Osteocyte (in vitro differentiated cells): ENCODE data around the gene GJB2. TPM values are rescaled to one million over a fixed set of nuclear protein-coding genes. Genes with fewer than 3 reads are reported as not detected.
A peak's percentile ranks its signal among the peaks of the same experiment; 100 is the strongest.
"Not testable (repeated sequence)": the region's sequence is repeated elsewhere in the genome, so short reads cannot be mapped to it uniquely, and the experiment has no call there.

Source experiments
- DNase-seq: peaks from one replicate; pipeline ENCODE4 v3.0.0; 2021; ENCODE audit warnings: mixed read lengths; ENCODE audit not compliant: unreplicated experiment; ENCODE audit errors: extremely low spot score
- H3K27ac Mint-ChIP-seq: one replicate; pipeline ENCODE4 v1.8.0; 2021; ENCODE audit warnings: mild to moderate bottlenecking, mixed read lengths; ENCODE audit not compliant: unreplicated experiment
- H3K27me3 Mint-ChIP-seq: one replicate; pipeline ENCODE4 v1.8.0; 2021; ENCODE audit warnings: mixed read lengths; ENCODE audit not compliant: unreplicated experiment
- H3K36me3 Mint-ChIP-seq: one replicate; pipeline ENCODE4 v1.8.0; 2021; ENCODE audit warnings: mixed read lengths; ENCODE audit not compliant: unreplicated experiment
- H3K4me1 Mint-ChIP-seq: one replicate; pipeline ENCODE4 v1.8.0; 2021; ENCODE audit warnings: mixed read lengths; ENCODE audit not compliant: unreplicated experiment
- H3K4me3 Mint-ChIP-seq: one replicate; pipeline ENCODE4 v1.8.0; 2021; ENCODE audit warnings: mild to moderate bottlenecking, moderate library complexity, mixed read lengths; ENCODE audit not compliant: unreplicated experiment
- H3K9me3 Mint-ChIP-seq: one replicate; pipeline ENCODE4 v1.8.0; 2021; ENCODE audit warnings: mixed read lengths; ENCODE audit not compliant: unreplicated experiment
- total RNA-seq: library from RNA; stranded (reverse); gene quantifications from 2 replicates; pipeline ENCODE4 v1.2.1, GENCODE V29; 2021
- TF ChIP-seq, protein P1 (sequence below): fragments of 200-600 bp; sonication (generic); IDR thresholded peaks from 2 replicates; pipeline ENCODE4 v1.5.0; 2021; ENCODE audit warnings: antibody characterized with exemption, mild to moderate bottlenecking, moderate library complexity

GJB2 gene
- total RNA-seq, 1 donor from 2014 or later: 0.27 TPM

DNA sequence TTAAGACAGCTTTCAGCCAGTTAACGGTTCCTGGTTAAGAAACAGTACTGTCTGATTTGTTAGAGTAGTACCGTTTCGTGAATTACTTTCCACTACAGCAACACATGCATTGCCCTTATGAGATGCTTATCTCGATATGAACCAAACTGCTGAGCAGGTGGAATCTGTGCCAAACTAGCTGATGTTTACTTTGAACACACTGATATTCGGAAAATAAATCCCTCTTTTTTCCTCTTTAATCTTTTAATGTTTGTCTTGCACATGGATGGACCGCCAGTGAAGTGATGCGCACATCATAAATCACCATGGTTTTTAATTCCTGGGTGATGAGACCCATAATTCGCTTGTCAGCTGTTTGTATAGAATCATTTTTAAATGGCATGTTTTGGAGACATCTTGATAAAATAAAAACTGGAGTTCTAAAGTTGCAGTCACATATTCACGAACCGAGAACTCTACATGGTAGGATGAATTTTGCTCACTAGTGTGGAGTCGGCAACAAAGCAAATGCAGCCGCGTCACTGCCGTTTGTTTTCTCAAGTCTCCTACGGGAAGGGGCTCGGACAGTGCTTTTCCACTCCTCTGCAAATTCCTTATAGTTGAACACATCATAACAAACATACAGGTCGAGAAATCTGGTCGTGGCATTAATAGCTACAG, 33.0 kb downstream of the GJB2 start:
- H3K4me1 Mint-ChIP-seq: peaks cover 14% of the 10 kb centered on the region
- no peak overlapping the region for H3K27ac Mint-ChIP-seq
- TF ChIP-seq, protein P1, sequence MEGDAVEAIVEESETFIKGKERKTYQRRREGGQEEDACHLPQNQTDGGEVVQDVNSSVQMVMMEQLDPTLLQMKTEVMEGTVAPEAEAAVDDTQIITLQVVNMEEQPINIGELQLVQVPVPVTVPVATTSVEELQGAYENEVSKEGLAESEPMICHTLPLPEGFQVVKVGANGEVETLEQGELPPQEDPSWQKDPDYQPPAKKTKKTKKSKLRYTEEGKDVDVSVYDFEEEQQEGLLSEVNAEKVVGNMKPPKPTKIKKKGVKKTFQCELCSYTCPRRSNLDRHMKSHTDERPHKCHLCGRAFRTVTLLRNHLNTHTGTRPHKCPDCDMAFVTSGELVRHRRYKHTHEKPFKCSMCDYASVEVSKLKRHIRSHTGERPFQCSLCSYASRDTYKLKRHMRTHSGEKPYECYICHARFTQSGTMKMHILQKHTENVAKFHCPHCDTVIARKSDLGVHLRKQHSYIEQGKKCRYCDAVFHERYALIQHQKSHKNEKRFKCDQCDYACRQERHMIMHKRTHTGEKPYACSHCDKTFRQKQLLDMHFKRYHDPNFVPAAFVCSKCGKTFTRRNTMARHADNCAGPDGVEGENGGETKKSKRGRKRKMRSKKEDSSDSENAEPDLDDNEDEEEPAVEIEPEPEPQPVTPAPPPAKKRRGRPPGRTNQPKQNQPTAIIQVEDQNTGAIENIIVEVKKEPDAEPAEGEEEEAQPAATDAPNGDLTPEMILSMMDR: no peak
- no peaks in the 10 kb centered on the region for H3K9me3 Mint-ChIP-seq
- no peaks in the 10 kb centered on the region for H3K36me3 Mint-ChIP-seq
- H3K27me3 Mint-ChIP-seq: peaks cover 57% of the 10 kb centered on the region
- no peak for DNase-seq
- H3K4me3 Mint-ChIP-seq: peak overlapping the region; percentile 76

DNA sequence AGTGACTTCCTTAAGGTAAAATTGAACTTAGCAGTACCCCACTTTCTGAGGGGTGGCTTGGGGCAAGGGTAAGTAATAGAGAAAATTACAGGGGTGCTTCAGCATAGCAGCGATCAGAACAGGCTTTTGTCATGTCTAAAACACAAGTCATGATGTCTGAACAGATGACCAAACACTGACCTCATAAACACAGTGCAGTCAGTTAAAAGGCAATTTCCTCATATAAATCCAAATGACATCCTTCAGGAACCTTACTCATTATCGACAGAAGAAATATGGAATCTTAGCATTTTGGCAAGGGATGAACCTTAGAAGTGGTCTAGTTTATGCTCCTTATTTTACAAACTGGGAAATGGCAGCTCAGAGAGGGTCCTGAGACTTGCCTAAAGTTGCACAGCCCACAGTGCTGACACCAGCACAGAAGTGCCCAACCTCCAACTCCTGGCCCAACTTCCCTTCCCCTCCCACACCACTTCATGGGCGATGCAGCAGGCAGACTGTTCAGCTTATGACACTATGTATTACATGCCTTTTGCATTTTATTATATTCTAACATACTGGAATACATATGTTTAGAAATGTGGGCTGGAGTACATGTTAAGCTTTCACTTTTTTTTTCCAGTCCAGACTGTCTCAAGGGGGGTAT, 35.5 kb downstream of the GJB2 start:
- Mint-ChIP-seq H3K27ac (no peak overlapping the region), H3K4me3 (no peak overlapping the region), H3K9me3 (no peaks in the 10 kb centered on the region), H3K27me3 (peaks cover 71% of the 10 kb centered on the region), H3K36me3 (no peaks in the 10 kb centered on the region), H3K4me1 (peaks cover 10% of the 10 kb centered on the region)
- DNase-seq: no peak
- TF ChIP-seq, protein P1: no peak

DNA sequence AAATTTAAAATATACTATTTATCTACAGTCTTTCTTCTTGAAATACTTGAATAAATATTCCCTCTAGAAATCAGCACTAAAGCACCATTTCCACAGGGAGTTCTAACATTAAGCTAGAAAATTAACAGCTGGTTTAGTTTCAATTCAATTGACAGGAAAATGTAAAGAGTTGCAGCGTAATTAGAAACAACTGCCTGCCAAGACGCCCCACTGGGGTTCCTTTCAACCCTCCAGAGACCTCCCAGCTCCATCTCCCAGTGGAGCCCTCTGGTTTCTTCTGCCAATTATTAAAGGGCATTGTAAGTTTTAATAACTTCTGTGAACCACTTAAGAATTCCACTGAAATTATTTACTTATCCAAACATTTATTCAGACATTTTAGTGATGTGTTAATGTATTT, 36.0 kb downstream of the GJB2 start:
- DNase-seq: no peak
- Mint-ChIP-seq H3K27ac (no peak overlapping the region), H3K36me3 (no peaks in the 10 kb centered on the region), H3K9me3 (no peaks in the 10 kb centered on the region), H3K4me1 (peaks cover 10% of the 10 kb centered on the region), H3K4me3 (no peak overlapping the region), H3K27me3 (peaks cover 69% of the 10 kb centered on the region)
- TF ChIP-seq, protein P1: no peak

DNA sequence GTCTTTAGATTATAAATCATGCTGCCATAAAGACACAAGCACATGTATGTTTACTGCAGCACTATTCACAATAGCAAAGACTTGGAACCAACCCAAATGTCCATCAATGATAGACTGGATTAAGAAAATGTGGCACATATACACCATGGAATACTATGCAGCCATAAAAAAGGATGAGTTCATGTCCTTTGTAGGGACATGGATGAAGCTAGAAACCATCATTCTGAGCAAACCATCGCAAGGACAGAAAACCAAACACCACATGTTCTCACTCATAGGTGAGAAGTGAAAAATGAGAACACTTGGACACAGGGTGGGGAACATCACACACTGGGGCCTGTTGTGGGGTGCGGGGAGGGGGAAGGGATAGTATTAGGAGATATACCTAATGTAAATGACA, 39.4 kb downstream of the GJB2 start:
- peaks cover 80% of the 10 kb centered on the region for H3K27me3 Mint-ChIP-seq
- not testable (repeated sequence) for H3K27ac Mint-ChIP-seq, H3K4me3 Mint-ChIP-seq, H3K36me3 Mint-ChIP-seq, H3K4me1 Mint-ChIP-seq, H3K9me3 Mint-ChIP-seq
- DNase-seq: peak; percentile 8

- TF ChIP-seq, protein P1: no peak
- Mint-ChIP-seq H3K4me3 (no peak overlapping the region), H3K27me3 (peaks cover 80% of the 10 kb centered on the region), H3K36me3 (no peaks in the 10 kb centered on the region), H3K4me1 (no peaks in the 10 kb centered on the region), H3K27ac (no peak overlapping the region), H3K9me3 (no peaks in the 10 kb centered on the region)
- DNase-seq: peak; percentile 73
Measured at GRCh38 chr13:20151612-20152011, 41.1 kb downstream of the GJB2 start.
